ENCODE measurements around the gene MCTP1.

- no peak for TF ChIP-seq POLR2A (IDR thresholded peaks at IDR 0.05)
- TF ChIP-seq CTCF (IDR thresholded peaks at IDR 0.05): no peak
Observed at GRCh38 chr5:94972268-94972667, 312.6 kb downstream of the MCTP1 start.
